Neural crest cell (in vitro differentiated cells): Measurements from ENCODE around the gene RFXAP. TPM values are rescaled to one million over a fixed set of nuclear protein-coding genes. Genes with fewer than 3 reads are reported as not detected.

Experiments
- DNase-seq: peaks from one replicate; pipeline ENCODE4 v3.0.0; 2021; ENCODE audit warnings: low read depth, mixed read lengths, low spot score
- H3K27ac Mint-ChIP-seq: one replicate; pipeline ENCODE4 v1.8.0; 2021; ENCODE audit warnings: mild to moderate bottlenecking, mixed read lengths; ENCODE audit not compliant: unreplicated experiment
- H3K27me3 Mint-ChIP-seq: 2 replicates; pipeline ENCODE4 v1.8.0; 2021; ENCODE audit warnings: low read depth, mild to moderate bottlenecking, mixed read lengths
- H3K36me3 Mint-ChIP-seq: 2 replicates; pipeline ENCODE4 v1.8.0; 2021; ENCODE audit warnings: low read depth, mild to moderate bottlenecking, mixed read lengths
- H3K4me1 Mint-ChIP-seq: 2 replicates; pipeline ENCODE4 v1.8.0; 2021; ENCODE audit warnings: mixed read lengths
- H3K4me3 Mint-ChIP-seq: one replicate; pipeline ENCODE4 v1.8.0; 2021; ENCODE audit warnings: mild to moderate bottlenecking, mixed read lengths
- H3K9me3 Mint-ChIP-seq: 2 replicates; pipeline ENCODE4 v1.8.0; 2021; ENCODE audit warnings: mixed read lengths
- total RNA-seq: library from RNA; stranded (reverse); gene quantifications from 2 replicates; pipeline ENCODE4 v1.2.1, GENCODE V29; 2021
- TF ChIP-seq, protein P1 (sequence below): fragments of 200-600 bp; sonication (generic); conservative IDR thresholded peaks from 2 replicates; pipeline ENCODE4 v1.5.0; 2021; ENCODE audit warnings: antibody characterized with exemption, mild to moderate bottlenecking

RFXAP gene
- total RNA-seq, 1 donor from 2014 or later: 17.1 TPM

DNA sequence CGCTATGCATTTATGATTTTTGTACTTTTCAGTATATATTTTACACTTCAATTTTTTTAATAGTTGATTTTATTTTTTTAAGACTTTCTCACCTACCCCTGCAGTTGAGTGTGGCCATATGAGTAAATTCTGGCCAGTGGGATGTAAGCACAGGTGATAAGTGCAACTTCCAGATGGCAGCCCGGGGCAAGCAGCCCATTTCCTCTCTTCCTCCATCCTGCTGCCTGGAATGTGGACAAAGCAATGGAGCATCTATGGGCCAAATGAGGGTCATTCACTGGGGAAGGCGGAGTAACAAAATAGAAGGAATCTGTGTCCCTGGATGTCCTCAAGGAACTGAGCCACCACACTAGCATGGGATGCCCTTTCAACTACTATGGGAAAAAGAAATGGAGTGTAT is 12.3 kb downstream of the RFXAP start:
- TF ChIP-seq, protein P1, sequence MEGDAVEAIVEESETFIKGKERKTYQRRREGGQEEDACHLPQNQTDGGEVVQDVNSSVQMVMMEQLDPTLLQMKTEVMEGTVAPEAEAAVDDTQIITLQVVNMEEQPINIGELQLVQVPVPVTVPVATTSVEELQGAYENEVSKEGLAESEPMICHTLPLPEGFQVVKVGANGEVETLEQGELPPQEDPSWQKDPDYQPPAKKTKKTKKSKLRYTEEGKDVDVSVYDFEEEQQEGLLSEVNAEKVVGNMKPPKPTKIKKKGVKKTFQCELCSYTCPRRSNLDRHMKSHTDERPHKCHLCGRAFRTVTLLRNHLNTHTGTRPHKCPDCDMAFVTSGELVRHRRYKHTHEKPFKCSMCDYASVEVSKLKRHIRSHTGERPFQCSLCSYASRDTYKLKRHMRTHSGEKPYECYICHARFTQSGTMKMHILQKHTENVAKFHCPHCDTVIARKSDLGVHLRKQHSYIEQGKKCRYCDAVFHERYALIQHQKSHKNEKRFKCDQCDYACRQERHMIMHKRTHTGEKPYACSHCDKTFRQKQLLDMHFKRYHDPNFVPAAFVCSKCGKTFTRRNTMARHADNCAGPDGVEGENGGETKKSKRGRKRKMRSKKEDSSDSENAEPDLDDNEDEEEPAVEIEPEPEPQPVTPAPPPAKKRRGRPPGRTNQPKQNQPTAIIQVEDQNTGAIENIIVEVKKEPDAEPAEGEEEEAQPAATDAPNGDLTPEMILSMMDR: no peak

GRCh38 chr13:36834299-36834698 is 15.3 kb downstream of the RFXAP start:
- no peaks in the 10 kb centered on the region for H3K9me3 Mint-ChIP-seq
- no peaks in the 10 kb centered on the region for H3K4me1 Mint-ChIP-seq
- no peak for DNase-seq
- H3K36me3 Mint-ChIP-seq: no peaks in the 10 kb centered on the region
- no peak overlapping the region for H3K4me3 Mint-ChIP-seq
- H3K27ac Mint-ChIP-seq: no peak overlapping the region
- H3K27me3 Mint-ChIP-seq: no peaks in the 10 kb centered on the region
- TF ChIP-seq, protein P1: no peak

More for the DNA sequence above, 12.3 kb downstream of the RFXAP start:
- Mint-ChIP-seq H3K4me1 (no peaks in the 10 kb centered on the region), H3K36me3 (no peaks in the 10 kb centered on the region), H3K27me3 (no peaks in the 10 kb centered on the region), H3K27ac (no peak overlapping the region), H3K9me3 (no peaks in the 10 kb centered on the region), H3K4me3 (no peak overlapping the region)
- no peak for DNase-seq

DNA sequence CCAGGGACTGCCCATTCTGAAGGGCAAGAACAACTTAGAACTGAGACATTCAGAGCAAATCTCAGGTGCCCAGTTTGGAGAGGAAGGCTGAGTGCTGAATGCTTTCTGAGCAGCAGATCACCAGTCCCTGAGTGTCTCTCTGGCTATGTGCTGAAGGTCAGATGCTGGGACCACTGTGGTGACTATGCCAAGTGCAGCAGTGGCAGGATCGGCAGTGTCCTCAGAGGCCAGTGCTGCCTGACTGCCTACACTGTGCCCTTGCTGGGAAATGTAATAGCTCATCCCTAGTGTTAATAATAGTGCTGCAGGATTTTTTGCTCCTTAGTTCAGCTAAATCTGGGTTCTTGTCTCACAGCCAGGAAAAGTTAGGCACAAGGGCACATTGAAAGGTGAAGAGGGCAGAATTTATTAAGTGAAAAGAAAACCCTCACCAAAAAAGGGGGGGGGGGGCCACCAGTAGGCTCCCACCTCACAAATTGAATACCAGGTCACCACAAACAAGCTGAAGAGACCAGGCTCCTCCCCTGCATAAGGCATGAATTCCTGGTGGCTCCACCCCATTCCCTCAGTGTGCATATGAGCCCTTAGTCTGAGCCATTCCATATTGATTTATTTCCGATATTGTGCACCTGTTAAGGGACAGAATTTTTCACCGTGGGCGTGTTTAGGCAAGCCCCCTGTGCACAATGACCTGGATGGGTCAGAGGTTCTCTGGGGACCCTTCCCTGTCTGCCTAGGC is 18.5 kb downstream of the RFXAP start:
- Mint-ChIP-seq H3K4me3 (no peak overlapping the region), H3K36me3 (no peaks in the 10 kb centered on the region)
- no peak for DNase-seq

GRCh38 chr13:36839281-36839680 is 20.3 kb downstream of the RFXAP start:
- no peaks in the 10 kb centered on the region for H3K36me3 Mint-ChIP-seq
- no peak overlapping the region for H3K27ac Mint-ChIP-seq
- no peak for DNase-seq
- H3K27me3 Mint-ChIP-seq: no peaks in the 10 kb centered on the region
- no peak overlapping the region for H3K4me3 Mint-ChIP-seq
- peaks cover 4% of the 10 kb centered on the region for H3K4me1 Mint-ChIP-seq
- TF ChIP-seq, protein P1: no peak
- H3K9me3 Mint-ChIP-seq: no peaks in the 10 kb centered on the region

More for the DNA sequence above, 18.5 kb downstream of the RFXAP start:
- Mint-ChIP-seq H3K9me3 (no peaks in the 10 kb centered on the region), H3K4me1 (peaks cover 4% of the 10 kb centered on the region), H3K27ac (no peak overlapping the region), H3K27me3 (no peaks in the 10 kb centered on the region)
- TF ChIP-seq, protein P1: no peak

- Mint-ChIP-seq H3K9me3 (no peaks in the 10 kb centered on the region), H3K27ac (no peak overlapping the region), H3K27me3 (no peaks in the 10 kb centered on the region), H3K36me3 (no peaks in the 10 kb centered on the region), H3K4me1 (peaks cover 4% of the 10 kb centered on the region), H3K4me3 (no peak overlapping the region)
- TF ChIP-seq, protein P1: no peak
- no peak for DNase-seq
These were observed 21.0 kb downstream of the RFXAP start for GRCh38 chr13:36839981-36840380.
